OCI-LY7 (cell line): ENCODE measurements around the gene C8B. TPM values are rescaled to one million over a fixed set of nuclear protein-coding genes. Genes with fewer than 3 reads are reported as not detected.

Source experiments
- BruUV-seq: library from RNA; stranded (reverse); fragments of 400-500 nt; replicated peaks from 2 replicates; lab custom pipeline; 2021; lab: Mats Ljungman, UMichigan
- CTCF ChIA-PET: fragments of 300-600 bp; sonication (Branson Sonifier 250); formaldehyde crosslinking; loops from one replicate; lab custom pipeline; 2022; ENCODE audit warnings: antibody characterized with exemption; ENCODE audit not compliant: unreplicated experiment; lab: Charles Lee
- POLR2A ChIA-PET: fragments of 300-600 bp; sonication (Branson Sonifier 250); formaldehyde crosslinking; loops from one replicate; lab custom pipeline; 2022; ENCODE audit warnings: antibody characterized with exemption; lab: Charles Lee
- DNase-seq: peaks from one replicate; pipeline ENCODE4 v3.0.0-alpha.2; 2015; ENCODE audit warnings: low spot score
- H2AFZ ChIP-seq: fragments of 200-600 bp; sonication (generic), shearing (Covaris generic); 2 replicates; pipeline ENCODE4 v1.6.1; 2014; ENCODE audit warnings: mild to moderate bottlenecking, antibody characterized with exemption, low read length, moderate library complexity
- H3K27ac ChIP-seq: fragments of 200-600 bp; sonication (generic); 2 replicates; pipeline ENCODE4 v1.5.1; 2014; ENCODE audit warnings: mixed run types, low read depth, mild to moderate bottlenecking, moderate library complexity, low read length, inconsistent platforms; ENCODE audit not compliant: poor library complexity, severe bottlenecking
- H3K36me3 ChIP-seq: fragments of 200-600 bp; sonication (generic); 2 replicates; pipeline ENCODE4 v1.6.1; 2014; ENCODE audit warnings: mild to moderate bottlenecking, antibody characterized with exemption, low read length, moderate library complexity, mixed read lengths; ENCODE audit not compliant: insufficient read depth
- H3K4me1 ChIP-seq: fragments of 200-600 bp; sonication (generic); 2 replicates; pipeline ENCODE4 v1.5.1; 2014; ENCODE audit warnings: mild to moderate bottlenecking, low read length; ENCODE audit not compliant: insufficient read depth, poor library complexity, severe bottlenecking
- H3K4me2 ChIP-seq: fragments of 200-600 bp; sonication (generic); 2 replicates; pipeline ENCODE4 v1.6.1; 2014; ENCODE audit warnings: mild to moderate bottlenecking, low read length
- H3K4me3 ChIP-seq: fragments of 200-600 bp; sonication (generic); 2 replicates; pipeline ENCODE4 v1.5.1; 2014; ENCODE audit warnings: mild to moderate bottlenecking, low read depth, low read length; ENCODE audit not compliant: poor library complexity, severe bottlenecking
- H3K79me2 ChIP-seq: fragments of 200-600 bp; sonication (generic); 2 replicates; pipeline ENCODE4 v1.6.1; 2016; ENCODE audit warnings: low read depth, mild to moderate bottlenecking, low read length, moderate library complexity, mixed read lengths; ENCODE audit not compliant: insufficient read depth
- H3K9me2 ChIP-seq: fragments of 200-600 bp; sonication (generic); 2 replicates; pipeline ENCODE4 v1.6.1; 2016; ENCODE audit warnings: mild to moderate bottlenecking, low read length, mixed read lengths; ENCODE audit not compliant: insufficient read depth
- H3K9me3 ChIP-seq: fragments of 200-600 bp; sonication (generic); 2 replicates; pipeline ENCODE4 v1.6.1; 2014; ENCODE audit warnings: mild to moderate bottlenecking, mixed run types, low read length, mixed read lengths
- H4K20me1 ChIP-seq: fragments of 200-600 bp; sonication (generic); 2 replicates; pipeline ENCODE4 v1.6.1; 2014; ENCODE audit warnings: mild to moderate bottlenecking, antibody characterized with exemption, low read length, moderate library complexity, mixed read lengths; ENCODE audit not compliant: insufficient read depth
- EZH2phosphoT487 ChIP-seq: fragments of 200-600 bp; sonication (generic); IDR thresholded peaks from 2 replicates; pipeline ENCODE4 v1.6.1; 2018; ENCODE audit warnings: low read depth, borderline replicate concordance, mild to moderate bottlenecking, mixed run types, antibody characterized with exemption, low read length, moderate library complexity, mixed read lengths
- intact Hi-C: fragments of 100-400 bp; cut with micrococcal nuclease; formaldehyde crosslinking; loops from one replicate; pipeline ENCODE4 v1.10.0; 2022; ENCODE audit not compliant: unreplicated experiment
- total RNA-seq, 2 experiments: library from RNA; depleted of rRNA in 1 of 2; stranded (reverse); fragments of >200 nt in 1 of 2; shearing (Covaris generic) in 1 of 2; gene quantifications; 2 replicates each; pipeline ENCODE4 v1.2.3, GENCODE V29; 2014 to 2022
- TF ChIP-seq, protein P1 (sequence below): fragments of 200-600 bp; sonication (generic); conservative IDR thresholded peaks from 2 replicates; pipeline ENCODE4 v1.5.1; 2014; ENCODE audit warnings: mild to moderate bottlenecking, antibody characterized with exemption, low read length, moderate library complexity, mixed read lengths

Gene C8B
- total RNA-seq, 2 experiments from 2014 or later = not detected

DNA sequence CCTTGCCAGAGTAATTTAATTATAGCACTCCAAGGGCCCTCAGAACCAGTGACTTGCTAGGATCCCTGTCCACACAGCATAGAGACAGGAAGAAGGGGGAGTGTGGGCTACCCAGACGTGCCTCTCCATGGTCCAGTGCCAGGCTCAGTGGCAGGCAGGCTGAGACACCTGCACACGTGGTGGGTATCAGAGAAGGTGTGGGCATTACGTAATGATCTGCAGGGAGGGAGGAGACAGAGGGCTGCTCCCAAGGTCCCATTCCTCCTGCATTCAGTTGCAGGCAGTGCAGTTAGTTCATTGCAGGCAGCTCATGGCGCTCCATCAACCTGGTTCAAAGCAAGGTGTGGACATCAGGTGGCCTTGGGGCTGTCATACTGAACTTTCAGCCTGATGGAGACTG is 49.9 kb downstream of the C8B start:
- Histone ChIP-seq H3K9me2 (no peaks in the 10 kb centered on the region), H3K4me2 (no peak overlapping the region), H3K79me2 (no peaks in the 10 kb centered on the region), H4K20me1 (no peaks in the 10 kb centered on the region), H2AFZ (no peak overlapping the region), H3K4me3 (no peak overlapping the region), H3K36me3 (no peaks in the 10 kb centered on the region), H3K27ac (no peak overlapping the region), H3K9me3 (no peaks in the 10 kb centered on the region), H3K4me1 (no peaks in the 10 kb centered on the region)
- ChIA-PET CTCF (no interaction called here), POLR2A (no interaction called here)
- BruUV-seq = no TSS peak
- DNase-seq = no peak
- TF ChIP-seq, protein P1, sequence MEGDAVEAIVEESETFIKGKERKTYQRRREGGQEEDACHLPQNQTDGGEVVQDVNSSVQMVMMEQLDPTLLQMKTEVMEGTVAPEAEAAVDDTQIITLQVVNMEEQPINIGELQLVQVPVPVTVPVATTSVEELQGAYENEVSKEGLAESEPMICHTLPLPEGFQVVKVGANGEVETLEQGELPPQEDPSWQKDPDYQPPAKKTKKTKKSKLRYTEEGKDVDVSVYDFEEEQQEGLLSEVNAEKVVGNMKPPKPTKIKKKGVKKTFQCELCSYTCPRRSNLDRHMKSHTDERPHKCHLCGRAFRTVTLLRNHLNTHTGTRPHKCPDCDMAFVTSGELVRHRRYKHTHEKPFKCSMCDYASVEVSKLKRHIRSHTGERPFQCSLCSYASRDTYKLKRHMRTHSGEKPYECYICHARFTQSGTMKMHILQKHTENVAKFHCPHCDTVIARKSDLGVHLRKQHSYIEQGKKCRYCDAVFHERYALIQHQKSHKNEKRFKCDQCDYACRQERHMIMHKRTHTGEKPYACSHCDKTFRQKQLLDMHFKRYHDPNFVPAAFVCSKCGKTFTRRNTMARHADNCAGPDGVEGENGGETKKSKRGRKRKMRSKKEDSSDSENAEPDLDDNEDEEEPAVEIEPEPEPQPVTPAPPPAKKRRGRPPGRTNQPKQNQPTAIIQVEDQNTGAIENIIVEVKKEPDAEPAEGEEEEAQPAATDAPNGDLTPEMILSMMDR = no peak
- intact Hi-C loops = no loop called here

DNA sequence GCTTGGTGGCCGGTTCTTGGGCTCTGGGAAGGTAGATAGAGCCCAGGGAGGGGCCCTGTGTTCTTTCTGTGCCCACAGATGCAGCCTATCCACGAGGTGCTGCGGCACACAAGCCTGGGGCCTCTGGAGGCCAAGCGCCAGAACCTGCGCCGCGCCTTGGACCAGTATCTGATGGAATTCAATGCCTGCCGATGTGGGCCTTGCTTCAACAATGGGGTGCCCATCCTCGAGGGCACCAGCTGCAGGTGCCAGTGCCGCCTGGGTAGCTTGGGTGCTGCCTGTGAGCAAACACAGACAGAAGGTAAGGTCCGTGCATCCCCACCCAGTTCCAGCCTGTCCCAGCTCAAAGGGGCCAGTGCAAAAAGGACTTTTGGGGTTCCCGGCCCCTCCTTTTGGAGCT is 53.5 kb downstream of the C8B start:
- ChIA-PET CTCF (no interaction called here), POLR2A (no interaction called here)
- no peak for DNase-seq
- no peaks in the 10 kb centered on the region for H3K36me3 ChIP-seq
- no peaks in the 10 kb centered on the region for H3K9me2 ChIP-seq
- no peaks in the 10 kb centered on the region for H3K9me3 ChIP-seq
- no peaks in the 10 kb centered on the region for H4K20me1 ChIP-seq
- intact Hi-C loops = no loop called here
- H3K4me3 ChIP-seq = no peak overlapping the region
- H3K27ac ChIP-seq = no peak overlapping the region
- H2AFZ ChIP-seq = no peak overlapping the region
- H3K4me2 ChIP-seq = no peak overlapping the region
- no peaks in the 10 kb centered on the region for H3K4me1 ChIP-seq
- TF ChIP-seq EZH2phosphoT487 = no peak
- TF ChIP-seq, protein P1 = no peak
- BruUV-seq = no TSS peak
- no peaks in the 10 kb centered on the region for H3K79me2 ChIP-seq

DNA sequence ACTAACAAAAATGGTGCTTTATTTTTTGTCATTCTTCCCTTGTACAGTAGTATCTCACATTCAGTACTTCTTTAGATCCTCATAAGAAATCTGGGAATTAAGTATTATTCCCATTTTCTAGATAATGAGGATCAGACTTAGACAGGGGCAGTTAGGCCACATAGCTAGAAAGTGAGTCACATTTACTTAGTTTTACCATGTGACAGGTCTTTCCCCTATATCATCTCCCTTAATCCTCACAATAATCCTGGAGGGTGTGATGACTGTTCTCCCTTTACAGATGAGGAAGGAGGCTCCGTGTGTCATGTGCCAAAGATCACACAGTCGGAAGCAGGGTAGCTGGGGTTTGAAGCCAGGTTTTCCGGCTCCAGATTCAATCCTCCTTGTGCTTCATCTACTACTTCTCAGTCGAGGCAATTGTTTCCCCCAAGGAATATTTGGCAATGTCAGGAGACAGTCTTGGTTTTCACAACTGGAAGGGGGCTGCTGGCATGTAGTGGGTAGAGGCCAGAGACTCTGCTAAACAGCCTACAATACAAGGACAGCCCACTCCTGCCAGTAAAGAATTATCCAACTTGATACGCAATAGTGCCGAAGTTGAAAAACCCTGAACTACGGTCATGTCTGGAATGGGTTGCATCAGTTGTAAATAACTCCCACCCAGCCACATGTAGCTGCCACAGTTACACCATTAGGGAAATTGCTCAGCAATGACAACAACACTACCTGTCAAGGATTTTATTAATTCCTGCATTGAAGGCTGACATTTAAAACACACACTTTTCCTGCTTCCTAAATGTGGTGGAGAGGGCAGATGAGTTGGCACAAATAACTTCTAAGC is 54.5 kb downstream of the C8B start:
- DNase-seq = no peak
- Histone ChIP-seq H4K20me1 (no peaks in the 10 kb centered on the region), H3K9me3 (no peaks in the 10 kb centered on the region), H3K4me1 (no peaks in the 10 kb centered on the region), H3K36me3 (no peaks in the 10 kb centered on the region), H3K4me2 (no peak overlapping the region), H3K27ac (no peak overlapping the region), H3K4me3 (no peak overlapping the region), H2AFZ (no peak overlapping the region), H3K79me2 (no peaks in the 10 kb centered on the region), H3K9me2 (no peaks in the 10 kb centered on the region)
- ChIA-PET CTCF (no interaction called here), POLR2A (no interaction called here)
- BruUV-seq = no TSS peak
- intact Hi-C loops = no loop called here
- TF ChIP-seq, protein P1 = no peak
- no peak for TF ChIP-seq EZH2phosphoT487
